Common myeloid progenitor, CD34-positive (primary cell): ENCODE measurements around the gene TAF4B.

ENCODE experiments used
- CTCF ChIA-PET: fragments of 350-600 bp; sonication (Branson Sonifier 250); formaldehyde crosslinking; loops from one replicate; lab custom pipeline; 2021; ENCODE audit warnings: antibody characterized with exemption; lab: Charles Lee
- POLR2A ChIA-PET: fragments of 350-600 bp; sonication (Branson Sonifier 250); formaldehyde crosslinking; loops from one replicate; lab custom pipeline; 2021; ENCODE audit warnings: antibody characterized with exemption; lab: Charles Lee
- DNase-seq, 3 donors: peaks; one replicate each; pipeline versions ENCODE4 v3.0.0 to v3.0.0-alpha.2; 2013
- H3K27ac ChIP-seq, 2 experiments: 1 replicate in 1 of 2; 2 replicates in 1 of 2; pipeline ENCODE4 v1.7.0; 2013; ENCODE audit warnings: inconsistent platforms in 2 of 2, low read length in 2 of 2, mild to moderate bottlenecking in 2 of 2, low read depth in 1 of 2, moderate library complexity in 1 of 2; ENCODE audit not compliant: severe bottlenecking in 2 of 2, insufficient read depth in 1 of 2, poor library complexity in 1 of 2
- H3K27me3 ChIP-seq, 5 experiments: replicated peaks in 2 of 5; 1 replicate in 3 of 5; 2 replicates in 2 of 5; pipeline versions ENCODE4 v1.6.1 to v1.7.0; 2013; ENCODE audit warnings: low read length in 4 of 5, mild to moderate bottlenecking in 2 of 5, moderate library complexity in 2 of 5, inconsistent platforms in 1 of 5; ENCODE audit not compliant: insufficient read depth in 5 of 5, control insufficient read depth in 4 of 5
- H3K36me3 ChIP-seq, 4 experiments: 1 replicate in 2 of 4; 2 replicates in 2 of 4; pipeline versions ENCODE4 v1.6.1 to v1.7.0; 2013; ENCODE audit warnings: low read length in 3 of 4, control low read depth in 1 of 4, mild to moderate bottlenecking in 1 of 4; ENCODE audit not compliant: control insufficient read depth in 4 of 4, insufficient read depth in 4 of 4
- H3K4me1 ChIP-seq, 4 experiments: 1 replicate in 3 of 4; 2 replicates in 1 of 4; pipeline versions ENCODE4 v1.6.1 to v1.7.1; 2013; ENCODE audit warnings: low read length in 3 of 4, mild to moderate bottlenecking in 3 of 4, control low read depth in 1 of 4, inconsistent platforms in 1 of 4, moderate library complexity in 1 of 4; ENCODE audit not compliant: control insufficient read depth in 4 of 4, insufficient read depth in 4 of 4; ENCODE audit errors: control extremely low read depth in 1 of 4
- H3K4me3 ChIP-seq, 7 experiments: 1 replicate in 4 of 7; 2 replicates in 3 of 7; pipeline versions ENCODE4 v1.5.1 to v1.7.0; 2013; ENCODE audit warnings: mild to moderate bottlenecking in 7 of 7, low read length in 6 of 7, moderate library complexity in 6 of 7, inconsistent platforms in 2 of 7, low read depth in 2 of 7, control low read depth in 1 of 7; ENCODE audit not compliant: insufficient read depth in 4 of 7, control insufficient read depth in 1 of 7; ENCODE audit errors: extremely low read depth in 1 of 7
- H3K9me3 ChIP-seq, 5 experiments: 1 replicate in 4 of 5; 2 replicates in 1 of 5; pipeline versions ENCODE4 v1.6.1 to v1.7.1; 2013; ENCODE audit warnings: low read length in 4 of 5, mild to moderate bottlenecking in 2 of 5, inconsistent platforms in 1 of 5, low read depth in 1 of 5, moderate library complexity in 1 of 5; ENCODE audit not compliant: control insufficient read depth in 4 of 5, insufficient read depth in 2 of 5; ENCODE audit errors: control extremely low read depth in 1 of 5
- WGBS: methylation state at CpG from one replicate; pipeline ENCODE4 v1.1.5; 2013; ENCODE audit not compliant: insufficient coverage; 5-methylcytosine and 5-hydroxymethylcytosine counted together

Gene TAF4B

GRCh38 chr18:26419746-26420145 lies 193.5 kb downstream of the TAF4B start:
- Histone ChIP-seq H3K9me3 (no peaks in the 10 kb centered on the region), H3K27ac (no peak overlapping the region), H3K4me1 (peaks cover 0 to 2% (median 0%) of the 10 kb centered on the region in 4 experiments), H3K4me3 (no peak overlapping the region), H3K36me3 (no peaks in the 10 kb centered on the region), H3K27me3 (no peaks in the 10 kb centered on the region)
- POLR2A ChIA-PET: no interaction called here
- CTCF ChIA-PET: interaction anchor here (1.3 kb wide), 1 partner anchor 12 kb away, joined by 5 read pairs; no protein-coding TSS in a partner anchor
- DNase-seq: no peak
- WGBS: 90% methylated on average over 9 of the region's 9 CpGs

- POLR2A ChIA-PET: no interaction called here
- 93% methylated on average over 6 of the region's 6 CpGs for WGBS
- H3K27me3 ChIP-seq: no peaks in the 10 kb centered on the region
These were observed 195.3 kb downstream of the TAF4B start for GRCh38 chr18:26421503-26421902.

GRCh38 chr18:26421931-26422330 lies 195.7 kb downstream of the TAF4B start:
- Histone ChIP-seq H3K4me3 (no peak overlapping the region), H3K27ac (no peak overlapping the region), H3K27me3 (no peaks in the 10 kb centered on the region), H3K9me3 (no peaks in the 10 kb centered on the region), H3K36me3 (no peaks in the 10 kb centered on the region), H3K4me1 (peaks cover 0 to 2% (median 0%) of the 10 kb centered on the region in 4 experiments)
- 96% methylated on average over 9 of the region's 9 CpGs for WGBS
- DNase-seq: no peak
- ChIA-PET POLR2A (no interaction called here), CTCF (no interaction called here)

More at GRCh38 chr18:26421503-26421902, 195.3 kb downstream of the TAF4B start:
- Histone ChIP-seq H3K4me1 (peaks cover 0 to 2% (median 0%) of the 10 kb centered on the region in 4 experiments), H3K36me3 (no peaks in the 10 kb centered on the region), H3K27ac (no peak overlapping the region), H3K9me3 (no peaks in the 10 kb centered on the region), H3K4me3 (no peak overlapping the region)
- DNase-seq: no peak
- CTCF ChIA-PET: no interaction called here

- Histone ChIP-seq H3K27ac (no peak overlapping the region), H3K4me3 (no peak overlapping the region), H3K9me3 (no peaks in the 10 kb centered on the region), H3K36me3 (no peaks in the 10 kb centered on the region), H3K27me3 (no peaks in the 10 kb centered on the region), H3K4me1 (peaks cover 0 to 2% (median 0%) of the 10 kb centered on the region in 4 experiments)
- ChIA-PET POLR2A (interaction anchor here (0.6 kb wide), 1 partner anchor 8 kb away, joined by 4 read pairs; no protein-coding TSS in a partner anchor), CTCF (no interaction called here)
- WGBS: no CpG with 5 or more reads among the region's 6 CpGs
- DNase-seq: no peak
These were observed 196.4 kb downstream of the TAF4B start for GRCh38 chr18:26422472-26423162.

- WGBS: 88% methylated on average over 2 of the region's 4 CpGs
- Histone ChIP-seq H3K27me3 (no peaks in the 10 kb centered on the region), H3K36me3 (no peaks in the 10 kb centered on the region), H3K4me1 (peaks cover 0 to 2% (median 0%) of the 10 kb centered on the region in 4 experiments), H3K4me3 (no peak overlapping the region), H3K9me3 (no peaks in the 10 kb centered on the region), H3K27ac (no peak overlapping the region)
- ChIA-PET CTCF (no interaction called here), POLR2A (no interaction called here)
- no peak for DNase-seq
These were observed 198.3 kb downstream of the TAF4B start for GRCh38 chr18:26424428-26425147.

- no peak overlapping the region for H3K4me3 ChIP-seq
- CTCF ChIA-PET: interaction anchor here (0.7 kb wide), 1 partner anchor 48 kb away, joined by 3 read pairs; no protein-coding TSS in a partner anchor
These were observed 198.9 kb downstream of the TAF4B start for GRCh38 chr18:26425148-26425531.

More at GRCh38 chr18:26425148-26425531, 198.9 kb downstream of the TAF4B start:
- POLR2A ChIA-PET: no interaction called here
- H3K27me3 ChIP-seq: no peaks in the 10 kb centered on the region
- WGBS: 100% methylated on average over 3 of the region's 5 CpGs
- no peak for DNase-seq
- no peak overlapping the region for H3K27ac ChIP-seq
- H3K4me1 ChIP-seq: peaks cover 0 to 2% (median 0%) of the 10 kb centered on the region in 4 experiments
- H3K9me3 ChIP-seq: no peaks in the 10 kb centered on the region
- no peaks in the 10 kb centered on the region for H3K36me3 ChIP-seq
